Astrocyte (in vitro differentiated cells and primary cell): ENCODE results near the gene OGN.

Experiments used
- EZH2 ChIP-seq: IDR thresholded peaks from 2 replicates; pipeline ENCODE4 v1.6.1; 2012; ENCODE audit warnings: mild to moderate bottlenecking, low read length, inconsistent platforms; ENCODE audit not compliant: insufficient read depth
- TF ChIP-seq, protein P1 (sequence below): IDR thresholded peaks from 2 replicates; pipeline ENCODE4 v1.5.1; 2011; ENCODE audit warnings: low read depth, mild to moderate bottlenecking, inconsistent platforms, low read length, moderate library complexity; ENCODE audit not compliant: insufficient read depth

DNA sequence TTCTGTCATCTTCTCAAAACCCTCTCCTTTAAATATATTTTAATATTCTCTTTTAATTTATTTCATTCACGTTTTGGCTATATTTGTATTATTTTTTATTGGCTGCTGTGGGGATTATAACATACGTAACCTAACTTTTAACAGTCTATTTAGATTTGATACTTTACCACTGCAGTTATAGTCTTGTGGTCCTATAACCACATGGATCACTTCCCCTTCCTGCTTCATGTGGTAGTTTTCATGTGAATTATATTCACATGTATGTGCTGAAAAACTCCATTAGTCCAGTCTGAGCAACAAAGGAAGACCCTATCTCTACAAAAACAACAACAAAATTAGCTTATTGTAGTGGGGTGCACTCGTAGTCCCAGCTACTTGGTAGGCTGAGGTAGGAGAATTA is 44.3 kb downstream of the OGN start:
- TF ChIP-seq, protein P1, sequence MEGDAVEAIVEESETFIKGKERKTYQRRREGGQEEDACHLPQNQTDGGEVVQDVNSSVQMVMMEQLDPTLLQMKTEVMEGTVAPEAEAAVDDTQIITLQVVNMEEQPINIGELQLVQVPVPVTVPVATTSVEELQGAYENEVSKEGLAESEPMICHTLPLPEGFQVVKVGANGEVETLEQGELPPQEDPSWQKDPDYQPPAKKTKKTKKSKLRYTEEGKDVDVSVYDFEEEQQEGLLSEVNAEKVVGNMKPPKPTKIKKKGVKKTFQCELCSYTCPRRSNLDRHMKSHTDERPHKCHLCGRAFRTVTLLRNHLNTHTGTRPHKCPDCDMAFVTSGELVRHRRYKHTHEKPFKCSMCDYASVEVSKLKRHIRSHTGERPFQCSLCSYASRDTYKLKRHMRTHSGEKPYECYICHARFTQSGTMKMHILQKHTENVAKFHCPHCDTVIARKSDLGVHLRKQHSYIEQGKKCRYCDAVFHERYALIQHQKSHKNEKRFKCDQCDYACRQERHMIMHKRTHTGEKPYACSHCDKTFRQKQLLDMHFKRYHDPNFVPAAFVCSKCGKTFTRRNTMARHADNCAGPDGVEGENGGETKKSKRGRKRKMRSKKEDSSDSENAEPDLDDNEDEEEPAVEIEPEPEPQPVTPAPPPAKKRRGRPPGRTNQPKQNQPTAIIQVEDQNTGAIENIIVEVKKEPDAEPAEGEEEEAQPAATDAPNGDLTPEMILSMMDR, result no peak
- TF ChIP-seq EZH2, result no peak
